ENCODE results near the gene TBC1D20. TPM values are rescaled to one million over a fixed set of nuclear protein-coding genes. Genes with fewer than 3 reads are reported as not detected.
"Not testable (repeated sequence)": the region's sequence is repeated elsewhere in the genome, so short reads cannot be mapped to it uniquely, and the experiment has no call there.

The TBC1D20 gene
- total and polyA plus RNA-seq, 4 donors, result 24.0 to 37.6 (median 31.0) TPM

DNA sequence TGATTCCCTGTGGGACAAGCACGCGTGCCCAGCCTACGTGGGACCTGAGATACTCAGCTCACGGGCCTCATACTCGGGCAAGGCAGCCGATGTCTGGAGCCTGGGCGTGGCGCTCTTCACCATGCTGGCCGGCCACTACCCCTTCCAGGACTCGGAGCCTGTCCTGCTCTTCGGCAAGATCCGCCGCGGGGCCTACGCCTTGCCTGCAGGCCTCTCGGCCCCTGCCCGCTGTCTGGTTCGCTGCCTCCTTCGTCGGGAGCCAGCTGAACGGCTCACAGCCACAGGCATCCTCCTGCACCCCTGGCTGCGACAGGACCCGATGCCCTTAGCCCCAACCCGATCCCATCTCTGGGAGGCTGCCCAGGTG lies 66.1 kb downstream of the TBC1D20 start:
- 93% methylated on average over 23 of the region's 24 CpGs for WGBS (ENCODE audit: insufficient coverage)
- Histone ChIP-seq H3K4me1 (ENCODE audit: control insufficient read depth, insufficient read depth, low read length) (no peaks in the 10 kb centered on the region), H3K9me3 (ENCODE audit: control insufficient read depth, insufficient read depth, low read length) (no peaks in the 10 kb centered on the region), H3K4me3 (ENCODE audit: low read depth, low read length) (no peak overlapping the region), H3K27me3 (ENCODE audit: control insufficient read depth, insufficient read depth, low read length) (no peaks in the 10 kb centered on the region), H3K27ac (ENCODE audit: low read depth, low read length) (no peak overlapping the region), H3K36me3 (ENCODE audit: control insufficient read depth, insufficient read depth, low read length) (peaks cover 41% of the 10 kb centered on the region)
- DNase-seq (ENCODE audit: low read depth in 4 of 6, low spot score in 6 of 6), result no peak

GRCh38 chr20:393296-393695 lies 69.0 kb downstream of the TBC1D20 start:
- H3K36me3 ChIP-seq (ENCODE audit: control insufficient read depth, insufficient read depth, low read length), result peaks cover 60% of the 10 kb centered on the region

GRCh38 chr20:391041-391711 lies 71.2 kb downstream of the TBC1D20 start:
- 87% methylated on average over 25 of the region's 29 CpGs for WGBS (ENCODE audit: insufficient coverage)
- Histone ChIP-seq H3K27ac (ENCODE audit: low read depth, low read length) (no peak overlapping the region), H3K36me3 (ENCODE audit: control insufficient read depth, insufficient read depth, low read length) (peaks cover 56% of the 10 kb centered on the region), H3K4me3 (ENCODE audit: low read depth, low read length) (no peak overlapping the region), H3K27me3 (ENCODE audit: control insufficient read depth, insufficient read depth, low read length) (no peaks in the 10 kb centered on the region), H3K9me3 (ENCODE audit: control insufficient read depth, insufficient read depth, low read length) (no peaks in the 10 kb centered on the region), H3K4me1 (ENCODE audit: control insufficient read depth, insufficient read depth, low read length) (no peaks in the 10 kb centered on the region)
- DNase-seq (ENCODE audit: low read depth in 4 of 6, low spot score in 6 of 6), result no peak

More at GRCh38 chr20:393296-393695, 69.0 kb downstream of the TBC1D20 start:
- not testable (repeated sequence) for H3K4me1 ChIP-seq (ENCODE audit: control insufficient read depth, insufficient read depth, low read length); DNase-seq (ENCODE audit: low read depth in 4 of 6, low spot score in 6 of 6); H3K9me3 ChIP-seq (ENCODE audit: control insufficient read depth, insufficient read depth, low read length); H3K27ac ChIP-seq (ENCODE audit: low read depth, low read length); H3K27me3 ChIP-seq (ENCODE audit: control insufficient read depth, insufficient read depth, low read length); H3K4me3 ChIP-seq (ENCODE audit: low read depth, low read length)
- 86% methylated on average over 1 of the region's 2 CpGs for WGBS (ENCODE audit: insufficient coverage)

DNA sequence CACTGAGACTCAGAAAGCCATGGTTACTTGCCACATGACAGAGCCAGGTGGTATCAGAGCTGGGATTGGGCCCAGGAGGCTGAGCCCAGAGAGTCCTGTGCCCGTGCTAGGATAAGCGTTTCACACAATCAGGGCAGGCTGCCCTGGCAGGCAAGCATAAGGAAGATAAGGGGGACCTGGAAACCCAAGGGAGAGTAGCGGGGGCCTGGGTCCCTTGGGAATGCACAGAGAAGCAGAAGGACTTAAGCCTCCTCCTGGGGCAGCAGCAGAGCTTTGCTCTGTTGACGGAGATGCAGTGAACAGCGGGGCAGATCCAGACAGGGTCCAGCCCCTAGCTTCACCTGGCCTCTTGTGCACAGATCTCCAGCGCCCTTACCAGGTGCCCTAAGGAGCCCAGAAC lies 73.1 kb downstream of the TBC1D20 start:
- Histone ChIP-seq H3K4me3 (ENCODE audit: low read depth, low read length) (no peak overlapping the region), H3K27me3 (ENCODE audit: control insufficient read depth, insufficient read depth, low read length) (no peaks in the 10 kb centered on the region), H3K27ac (ENCODE audit: low read depth, low read length) (no peak overlapping the region), H3K36me3 (ENCODE audit: control insufficient read depth, insufficient read depth, low read length) (peaks cover 40% of the 10 kb centered on the region), H3K9me3 (ENCODE audit: control insufficient read depth, insufficient read depth, low read length) (no peaks in the 10 kb centered on the region), H3K4me1 (ENCODE audit: control insufficient read depth, insufficient read depth, low read length) (no peaks in the 10 kb centered on the region)
- WGBS (ENCODE audit: insufficient coverage), result 78% methylated on average over 6 of the region's 6 CpGs
- no peak for DNase-seq (ENCODE audit: low read depth in 4 of 6, low spot score in 6 of 6)

DNA sequence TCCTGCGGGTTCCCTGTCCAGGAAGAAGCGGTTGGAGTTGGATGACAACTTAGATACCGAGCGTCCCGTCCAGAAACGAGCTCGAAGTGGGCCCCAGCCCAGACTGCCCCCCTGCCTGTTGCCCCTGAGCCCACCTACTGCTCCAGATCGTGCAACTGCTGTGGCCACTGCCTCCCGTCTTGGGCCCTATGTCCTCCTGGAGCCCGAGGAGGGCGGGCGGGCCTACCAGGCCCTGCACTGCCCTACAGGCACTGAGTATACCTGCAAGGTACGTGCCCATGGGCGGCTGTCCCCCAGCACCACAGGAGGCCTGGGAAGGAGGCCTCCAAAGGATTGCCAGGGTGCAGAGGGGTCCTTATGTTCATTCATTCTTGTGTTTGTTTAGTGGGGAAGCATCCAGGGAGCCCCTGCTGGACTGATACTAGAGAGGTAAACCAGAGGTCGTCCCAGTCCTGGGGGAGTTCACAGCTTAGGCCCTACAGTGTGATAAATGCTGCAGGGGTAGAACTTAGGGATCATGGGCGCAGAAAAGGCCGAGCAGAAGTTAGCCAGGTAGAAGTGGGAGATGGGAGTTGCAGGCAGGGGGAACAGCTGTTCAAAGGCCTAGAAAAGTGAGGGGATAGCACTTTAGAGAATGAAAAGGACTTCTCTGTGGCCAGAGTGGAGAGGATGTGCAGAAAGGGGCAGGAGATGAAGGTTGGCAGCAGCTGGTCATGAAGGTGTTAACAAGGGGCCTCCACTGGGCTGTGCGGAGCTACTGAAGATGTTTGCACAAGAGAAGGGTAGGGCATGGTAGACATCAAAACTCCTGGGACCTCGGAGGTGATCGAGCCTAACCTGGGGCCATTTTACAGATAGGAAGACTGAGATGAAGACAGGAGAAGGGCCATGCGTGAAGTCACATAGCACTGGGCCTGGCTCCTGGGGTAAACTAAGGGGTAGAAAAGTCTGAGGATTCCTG lies 74.0 kb downstream of the TBC1D20 start:
- H3K27me3 ChIP-seq (ENCODE audit: control insufficient read depth, insufficient read depth, low read length), result no peaks in the 10 kb centered on the region
- no peak overlapping the region for H3K27ac ChIP-seq (ENCODE audit: low read depth, low read length)
- no peaks in the 10 kb centered on the region for H3K4me1 ChIP-seq (ENCODE audit: control insufficient read depth, insufficient read depth, low read length)
- H3K4me3 ChIP-seq (ENCODE audit: low read depth, low read length), result no peak overlapping the region
- WGBS (ENCODE audit: insufficient coverage), result 83% methylated on average over 21 of the region's 21 CpGs
- peaks cover 38% of the 10 kb centered on the region for H3K36me3 ChIP-seq (ENCODE audit: control insufficient read depth, insufficient read depth, low read length)
- no peaks in the 10 kb centered on the region for H3K9me3 ChIP-seq (ENCODE audit: control insufficient read depth, insufficient read depth, low read length)
- DNase-seq (ENCODE audit: low read depth in 4 of 6, low spot score in 6 of 6), result no peak

- no peaks in the 10 kb centered on the region for H3K27me3 ChIP-seq (ENCODE audit: control insufficient read depth, insufficient read depth, low read length)
- no peaks in the 10 kb centered on the region for H3K4me1 ChIP-seq (ENCODE audit: control insufficient read depth, insufficient read depth, low read length)
- H3K4me3 ChIP-seq (ENCODE audit: low read depth, low read length), result no peak overlapping the region
- no CpG with 5 or more reads among the region's 3 CpGs for WGBS (ENCODE audit: insufficient coverage)
- H3K27ac ChIP-seq (ENCODE audit: low read depth, low read length), result no peak overlapping the region
- peaks cover 36% of the 10 kb centered on the region for H3K36me3 ChIP-seq (ENCODE audit: control insufficient read depth, insufficient read depth, low read length)
- DNase-seq (ENCODE audit: low read depth in 4 of 6, low spot score in 6 of 6), result no peak
- no peaks in the 10 kb centered on the region for H3K9me3 ChIP-seq (ENCODE audit: control insufficient read depth, insufficient read depth, low read length)
Observed at GRCh38 chr20:387520-387919, 74.8 kb downstream of the TBC1D20 start.

DNA sequence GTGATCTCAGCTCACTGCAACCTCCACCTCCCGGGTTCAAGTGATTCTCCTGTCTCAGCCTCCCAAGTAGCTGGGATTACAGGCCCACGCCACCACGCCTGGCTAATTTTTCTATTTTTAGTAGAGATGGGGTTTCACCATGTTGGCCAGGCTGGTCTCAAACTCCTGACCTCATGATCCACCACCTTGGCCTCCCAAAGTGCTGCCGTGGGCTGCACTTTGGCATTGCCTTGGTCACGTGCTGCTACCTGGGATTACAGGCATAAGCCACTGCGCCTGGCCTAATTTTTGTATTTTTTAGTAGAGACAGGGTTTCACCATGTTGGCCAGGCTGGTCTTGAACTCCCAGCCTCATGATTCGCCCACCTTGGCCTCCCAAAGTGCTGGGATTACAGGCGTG lies 75.7 kb downstream of the TBC1D20 start:
- peaks cover 32% of the 10 kb centered on the region for H3K36me3 ChIP-seq (ENCODE audit: control insufficient read depth, insufficient read depth, low read length)
- H3K4me1 ChIP-seq (ENCODE audit: control insufficient read depth, insufficient read depth, low read length); H3K9me3 ChIP-seq (ENCODE audit: control insufficient read depth, insufficient read depth, low read length); H3K4me3 ChIP-seq (ENCODE audit: low read depth, low read length); H3K27ac ChIP-seq (ENCODE audit: low read depth, low read length); H3K27me3 ChIP-seq (ENCODE audit: control insufficient read depth, insufficient read depth, low read length); DNase-seq (ENCODE audit: low read depth in 4 of 6, low spot score in 6 of 6): not testable (repeated sequence)
- WGBS (ENCODE audit: insufficient coverage), result 94% methylated on average over 5 of the region's 8 CpGs

Small RNA genes lying within 50 kb of the gene (small RNA-seq; reads per million reads assigned to genes)
- gene RF00019 (ENCODE audit: low replicate concordance), result not detected

Other genes starting within 250 kb of the TBC1D20 start
- not detected for gene DEFB129, start 235.3 kb downstream of the TBC1D20 start, total RNA-seq
- gene DEFB129, start 235.3 kb downstream of the TBC1D20 start, polyA plus RNA-seq (ENCODE audit: insufficient read length in 2 of 2), result not detected
- not detected for gene DEFB132, start 204.8 kb downstream of the TBC1D20 start, total RNA-seq
- gene DEFB132, start 204.8 kb downstream of the TBC1D20 start, polyA plus RNA-seq (ENCODE audit: insufficient read length in 2 of 2), result not detected
- gene C20orf96, start 171.8 kb downstream of the TBC1D20 start, total RNA-seq, result 1 to 10 TPM; 6.8 to 8.9 TPM
- 10 to 100 TPM; 26.9 to 29.3 TPM for gene C20orf96, start 171.8 kb downstream of the TBC1D20 start, polyA plus RNA-seq (ENCODE audit: insufficient read length in 2 of 2)
- gene ZCCHC3, start 165.0 kb downstream of the TBC1D20 start, total RNA-seq, result 10 to 100 TPM; 18.8 to 26.1 TPM
- 10 to 100 TPM; 25.2 to 26.6 TPM for gene ZCCHC3, start 165.0 kb downstream of the TBC1D20 start, polyA plus RNA-seq (ENCODE audit: insufficient read length in 2 of 2)
- 10 to 100 TPM in 1 of 2 donors, 1 to 10 TPM in 1; 4.3 to 11.8 TPM for gene SOX12, start 137.0 kb downstream of the TBC1D20 start, total RNA-seq
- gene SOX12, start 137.0 kb downstream of the TBC1D20 start, polyA plus RNA-seq (ENCODE audit: insufficient read length in 2 of 2), result 10 to 100 TPM; 58.8 to 59.9 TPM
- gene NRSN2, start 115.4 kb downstream of the TBC1D20 start, total RNA-seq, result 10 to 100 TPM; 32.3 to 35.4 TPM
- 100 to 1,000 TPM; 148 to 150 TPM for gene NRSN2, start 115.4 kb downstream of the TBC1D20 start, polyA plus RNA-seq (ENCODE audit: insufficient read length in 2 of 2)
- 1 to 10 TPM; 5.5 to 6.7 TPM for gene TRIB3, start 81.8 kb downstream of the TBC1D20 start, total RNA-seq
- gene TRIB3, start 81.8 kb downstream of the TBC1D20 start, polyA plus RNA-seq (ENCODE audit: insufficient read length in 2 of 2), result 10 to 100 TPM; 11.9 to 12.0 TPM
- gene RBCK1, start 54.2 kb downstream of the TBC1D20 start, total RNA-seq, result 10 to 100 TPM; 22.5 to 50.4 TPM
- gene RBCK1, start 54.2 kb downstream of the TBC1D20 start, polyA plus RNA-seq (ENCODE audit: insufficient read length in 2 of 2), result 100 to 1,000 TPM in 1 of 2 donors, 10 to 100 TPM in 1; 75.8 to 106 TPM
- gene CSNK2A1, start 81.3 kb upstream of the TBC1D20 start, total RNA-seq, result 100 to 1,000 TPM; 161 to 164 TPM
- 100 to 1,000 TPM; 121 to 130 TPM for gene CSNK2A1, start 81.3 kb upstream of the TBC1D20 start, polyA plus RNA-seq (ENCODE audit: insufficient read length in 2 of 2)
- 1 to 10 TPM in 1 of 2 donors, under 1 TPM in 1; 0.40 to 1.8 TPM for gene TCF15, start 147.8 kb upstream of the TBC1D20 start, total RNA-seq
- 1 to 10 TPM; 1.7 to 1.8 TPM for gene TCF15, start 147.8 kb upstream of the TBC1D20 start, polyA plus RNA-seq (ENCODE audit: insufficient read length in 2 of 2)
- 10 to 100 TPM; 21.1 to 21.8 TPM for gene SRXN1, start 190.7 kb upstream of the TBC1D20 start, total RNA-seq
- gene SRXN1, start 190.7 kb upstream of the TBC1D20 start, polyA plus RNA-seq (ENCODE audit: insufficient read length in 2 of 2), result 10 to 100 TPM; 20.3 to 23.8 TPM
- under 1 TPM; 0.40 to 0.66 TPM for gene SCRT2, start 213.3 kb upstream of the TBC1D20 start, total RNA-seq
- 1 to 10 TPM; 8.2 to 9.8 TPM for gene SCRT2, start 213.3 kb upstream of the TBC1D20 start, polyA plus RNA-seq (ENCODE audit: insufficient read length in 2 of 2)

All from spinal cord (tissue), 10 donors.